HepG2 (cell line): ENCODE measurements around the gene VSX1. TPM values are rescaled to one million over a fixed set of nuclear protein-coding genes. Genes with fewer than 3 reads are reported as not detected.

Experiments used
- BRD4 ChIP-seq: sonication (generic); formaldehyde crosslinking; IDR thresholded peaks from 2 replicates; pipeline ENCODE4 v1.4.0; 2020; ENCODE audit warnings: missing genetic modification reagents
- NFATC3 ChIP-seq: sonication (generic); formaldehyde crosslinking; IDR thresholded peaks from 2 replicates; pipeline ENCODE4 v1.5.1; 2020; ENCODE audit warnings: mild to moderate bottlenecking, missing genetic modification reagents
- NFRKB ChIP-seq: fragments of 450-650 bp; IDR thresholded peaks from 2 replicates; pipeline ENCODE4 v1.6.1; 2017
- NR3C1 ChIP-seq: sonication (generic); formaldehyde crosslinking; IDR thresholded peaks from 2 replicates; pipeline ENCODE4 v1.4.0; 2020; ENCODE audit warnings: missing genetic modification reagents
- PLSCR1 ChIP-seq: sonication (generic); formaldehyde crosslinking; IDR thresholded peaks from 2 replicates; pipeline ENCODE4 v1.5.0; 2020; ENCODE audit warnings: missing genetic modification reagents, mild to moderate bottlenecking, borderline replicate concordance
- PRDM10 ChIP-seq: sonication (generic); formaldehyde crosslinking; IDR thresholded peaks from 2 replicates; pipeline ENCODE4 v1.4.0; 2020; ENCODE audit warnings: low read depth, missing genetic modification reagents
- ZHX2 ChIP-seq, 2 experiments: sonication (generic) in 1 of 2; formaldehyde crosslinking in 1 of 2; IDR thresholded peaks; 2 replicates each; pipeline versions ENCODE4 v1.6.1 to v1.9.0; 2014 to 2022; ENCODE audit warnings: antibody characterized with exemption in 1 of 2, borderline replicate concordance in 1 of 2, inconsistent platforms in 1 of 2, low read depth in 1 of 2, missing genetic modification reagents in 1 of 2
- ZNF12 ChIP-seq: sonication (generic); formaldehyde crosslinking; IDR thresholded peaks from 2 replicates; pipeline ENCODE4 v1.5.0; 2020; ENCODE audit warnings: missing genetic modification reagents
- ZNF20 ChIP-seq: sonication (generic); formaldehyde crosslinking; IDR thresholded peaks from 2 replicates; pipeline ENCODE4 v1.4.0; 2020; ENCODE audit warnings: mild to moderate bottlenecking, moderate library complexity, missing genetic modification reagents
- ZNF34 ChIP-seq: sonication (generic); formaldehyde crosslinking; IDR thresholded peaks from 2 replicates; pipeline ENCODE4 v1.4.0; 2020; ENCODE audit warnings: mild to moderate bottlenecking, missing genetic modification reagents, borderline replicate concordance
- ZNF350 ChIP-seq: sonication (generic); formaldehyde crosslinking; IDR thresholded peaks from 2 replicates; pipeline ENCODE4 v1.4.0; 2020; ENCODE audit warnings: mild to moderate bottlenecking, low read depth, missing genetic modification reagents, borderline replicate concordance
- ZNF605 ChIP-seq: sonication (generic); formaldehyde crosslinking; IDR thresholded peaks from 2 replicates; pipeline ENCODE4 v1.8.0; 2022; ENCODE audit warnings: mild to moderate bottlenecking, missing genetic modification reagents
- ZNF691 ChIP-seq: sonication (generic); formaldehyde crosslinking; IDR thresholded peaks from 2 replicates; pipeline ENCODE4 v1.4.0; 2020; ENCODE audit warnings: missing genetic modification reagents, low read depth, mild to moderate bottlenecking, borderline replicate concordance
- ZNF800 ChIP-seq: sonication (generic); formaldehyde crosslinking; IDR thresholded peaks from 2 replicates; pipeline ENCODE4 v1.4.0; 2020; ENCODE audit warnings: missing genetic modification reagents
- polyA plus RNA-seq, 8 experiments: library from polyadenylated mRNA; depleted of rRNA in 3 of 8; stranded (reverse) in 7 of 8; unstranded in 1 of 8; fragments of >200 nt; fragmentation: Illumina TruSeq in 4 of 8; extraction: Trizol in 4 of 8; gene quantifications; 2 replicates each; pipeline versions ENCODE4 v1.2.1 to v1.2.3, GENCODE V29; 2011 to 2016; ENCODE audit warnings: low read depth in 4 of 8, missing spikeins in 1 of 8, mixed read lengths in 1 of 8; ENCODE audit not compliant: insufficient read depth in 1 of 8
- total RNA-seq, 5 experiments: library from RNA; depleted of rRNA; stranded (reverse); fragments of >200 nt; fragmentation: Illumina TruSeq; extraction: Trizol; gene quantifications; 2 replicates each; pipeline ENCODE4 v1.2.3, GENCODE V29; 2016; ENCODE audit warnings: low read depth in 1 of 5

Gene VSX1
- total and polyA plus RNA-seq, 2 of the 13 experiments (the other 11 are each of a cell fraction or from before 2014, with no cell fraction given), result 0.04 TPM; not detected in 1

- TF ChIP-seq ZNF691 (CRISPR knock-in tag) (peak; percentile 81; the same call in 1 of the 2 replicates), ZHX2 (IDR thresholded peaks at IDR 0.05; ENCODE audit: low read depth) (no peak), ZHX2 (CRISPR knock-in tag; IDR thresholded peaks at IDR 0.05; ENCODE audit: borderline replicate concordance) (no peak; the same call in 1 of the 2 replicates), PRDM10 (CRISPR knock-in tag) (0 out of 2 replicates have a peak, but pooled peaks have one; percentile 14), NFRKB (no peak), ZNF20 (CRISPR knock-in tag) (no peak), NFATC3 (CRISPR knock-in tag) (no peak), ZNF12 (no peak; the same call in 1 of the 2 replicates), ZNF800 (CRISPR knock-in tag) (peak; percentile 52; the same call in 1 of the 2 replicates), ZNF350 (peak; percentile 17; the same call in 1 of the 2 replicates), ZNF34 (CRISPR knock-in tag) (no peak), BRD4 (CRISPR knock-in tag) (peak; percentile 43; the same call in 1 of the 2 replicates), PLSCR1 (CRISPR knock-in tag) (no peak), ZNF605 (CRISPR knock-in tag) (0 out of 2 replicates have a peak, but pooled peaks have one; percentile 33), NR3C1 (CRISPR knock-in tag) (no peak)
Observed at GRCh38 chr20:25057234-25058050, 24.5 kb downstream of the VSX1 start (continued).
